Subcutaneous adipose tissue (tissue), 4 donors: ENCODE results near the gene IQUB. TPM values are rescaled to one million over a fixed set of nuclear protein-coding genes. Genes with fewer than 3 reads are reported as not detected.

ENCODE experiments used
- CTCF ChIP-seq: fragments of 450-650 bp; IDR thresholded peaks from one replicate; pipeline ENCODE4 v1.5.1; 2016; ENCODE audit warnings: low read depth, mild to moderate bottlenecking, control low read depth, antibody characterized with exemption, moderate library complexity
- total RNA-seq, 4 donors: library from RNA; depleted of rRNA; stranded (reverse); fragments of >200 nt; gene quantifications; one replicate each; pipeline ENCODE4 v1.1.0, GENCODE V29; 2016

Gene IQUB
- 1 to 10 TPM in 1 of 4 donors, under 1 TPM in 2, not detected in 1; 0.38 to 1.1 (median 0.51) TPM for total RNA-seq

GRCh38 chr7:123534383-123535260 is at the start of gene IQUB:
IQUB (minus strand) TSS chr7:123534595; CDS start chr7:123512340, 22,255 bp downstream.
- TF ChIP-seq CTCF, result no peak

GRCh38 chr7:123583821-123584220 is 49.4 kb upstream of the IQUB start:
- no peak for TF ChIP-seq CTCF

- no peak for TF ChIP-seq CTCF
Observed at GRCh38 chr7:123581162-123581459, 46.7 kb upstream of the IQUB start.

- no peak for TF ChIP-seq CTCF
Observed at GRCh38 chr7:123580406-123581161, 46.2 kb upstream of the IQUB start.

GRCh38 chr7:123579416-123579815 is 45.0 kb upstream of the IQUB start:
- TF ChIP-seq CTCF, result no peak

GRCh38 chr7:123573896-123574467 is 39.6 kb upstream of the IQUB start:
- no peak for TF ChIP-seq CTCF

GRCh38 chr7:123573341-123573740 is 38.9 kb upstream of the IQUB start:
- TF ChIP-seq CTCF, result no peak
